ENCODE results near the gene SEPTIN10.

DNA sequence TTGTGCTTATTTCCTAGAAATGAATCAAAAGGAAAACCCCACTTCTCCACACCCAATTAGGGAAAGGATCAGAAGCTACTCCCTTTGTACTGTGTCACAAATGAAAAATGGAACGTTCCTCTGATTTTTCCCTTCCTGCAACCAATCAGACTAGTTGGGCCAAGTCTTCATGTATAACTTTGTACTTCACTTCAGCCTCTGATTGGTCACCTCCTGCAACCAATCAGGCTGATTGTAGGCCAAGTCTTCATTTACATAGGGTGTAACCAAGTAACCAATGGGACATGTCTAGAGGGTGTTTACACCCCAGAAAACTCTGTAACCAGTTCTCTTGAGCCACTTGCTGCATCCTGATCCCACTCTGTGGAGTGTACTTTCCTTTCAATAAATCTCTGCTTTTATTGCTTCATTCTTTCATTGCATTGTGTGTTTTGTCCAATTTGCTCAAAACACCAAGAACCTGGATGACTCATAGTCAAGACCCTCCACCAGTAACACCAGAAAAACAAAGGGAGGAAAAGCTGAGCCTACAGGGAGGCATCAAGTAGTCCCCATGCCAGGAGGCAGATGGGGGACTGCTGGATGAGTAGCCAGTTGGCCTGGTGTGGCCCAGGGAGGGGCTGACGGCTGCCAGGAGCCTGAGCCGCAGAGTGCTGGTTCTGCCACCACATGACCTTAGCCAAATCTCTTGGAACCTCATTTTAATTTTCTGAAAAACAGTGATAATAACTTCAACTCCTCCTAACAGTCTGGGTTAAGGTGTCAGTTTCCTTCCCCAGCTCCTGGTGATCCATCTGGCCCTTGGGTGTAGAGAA is 46.5 kb upstream of the SEPTIN10 start:
- TF ChIP-seq TAF1 (IDR thresholded peaks at IDR 0.05; ENCODE audit: borderline replicate concordance, low read depth, low read length) (no peak), POLR2A (IDR thresholded peaks at IDR 0.05; ENCODE audit: low read depth, low read length) (no peak)
